Upper lobe of left lung (tissue), 4 donors: ENCODE data around the gene UTP14A.

Experiments used
- CTCF ChIP-seq, 6 experiments: fragments of 450-650 bp in 4 of 6; fragments of 200-600 bp in 2 of 6; sonication (generic) in 2 of 6; IDR thresholded peaks; one replicate each; pipeline ENCODE4 v1.5.1; 2016 to 2019; ENCODE audit warnings: antibody characterized with exemption in 6 of 6
- EP300 ChIP-seq, 4 donors: sonication (generic); formaldehyde crosslinking; IDR thresholded peaks; one replicate each; pipeline ENCODE4 v1.5.1; 2017; ENCODE audit warnings: antibody characterized with exemption in 4 of 4, control low read depth in 2 of 4
- POLR2A ChIP-seq, 4 donors: fragments of 450-650 bp; IDR thresholded peaks; one replicate each; pipeline ENCODE4 v1.5.1; 2016 to 2017; ENCODE audit warnings: antibody characterized with exemption in 4 of 4, mild to moderate bottlenecking in 2 of 4

- TF ChIP-seq CTCF (IDR thresholded peaks at IDR 0.05) (no peak), POLR2A (IDR thresholded peaks at IDR 0.05) (no peak), EP300 (IDR thresholded peaks at IDR 0.05) (no peak)
These were observed 47.9 kb downstream of the UTP14A start for GRCh38 chrX:129953881-129954280.
